Activated CD8-positive, alpha-beta memory T cell treated with anti-CD3 and anti-CD28 coated beads, Interleukin-2, amount 50 U/mL, for 24 hours (primary cell): ENCODE data around the gene AHRR.
"Not testable (repeated sequence)": the region's sequence is repeated elsewhere in the genome, so short reads cannot be mapped to it uniquely, and the experiment has no call there.

Source experiments
- DNase-seq: peaks from one replicate; pipeline ENCODE4 v3.0.0-alpha.2; 2020; ENCODE audit errors: extremely low read depth

AHRR gene

DNA sequence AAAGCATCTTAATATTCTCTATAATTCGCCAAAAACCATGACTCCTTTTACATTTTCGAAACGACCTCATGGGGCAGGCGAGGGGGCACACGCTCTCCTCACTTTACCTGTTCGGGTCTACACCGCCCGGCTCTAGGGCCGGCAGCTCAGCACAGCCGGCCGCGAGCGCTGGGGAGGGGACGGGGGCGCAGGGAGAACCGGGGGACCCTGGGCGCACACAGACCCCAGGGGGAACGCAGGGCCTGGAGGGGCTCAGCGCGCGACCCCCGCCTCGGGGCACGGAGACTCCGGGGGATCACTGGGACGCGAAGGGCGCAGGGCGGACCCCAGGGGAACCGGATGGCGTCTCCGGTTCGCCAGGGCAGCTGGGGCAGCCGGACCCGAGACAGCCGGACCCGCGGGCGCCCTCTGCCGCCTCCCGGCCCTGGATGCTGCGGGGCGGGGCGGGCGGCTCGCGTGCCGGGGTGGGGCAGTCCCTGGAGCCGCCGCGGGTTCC is at the start of gene AHRR:
TSS of gene AHRR (plus strand) at position 485 of the 496 bp plus-strand sequence. CDS start 22,189 bp downstream, outside the sequence.
- DNase-seq: no peak

GRCh38 chr5:271828-272167 is 49.7 kb upstream of the AHRR start:
- not testable (repeated sequence) for DNase-seq

- DNase-seq: not testable (repeated sequence)
Observed at GRCh38 chr5:273091-273490, 48.4 kb upstream of the AHRR start.

GRCh38 chr5:273491-273890 is 48.0 kb upstream of the AHRR start:
- not testable (repeated sequence) for DNase-seq

DNA sequence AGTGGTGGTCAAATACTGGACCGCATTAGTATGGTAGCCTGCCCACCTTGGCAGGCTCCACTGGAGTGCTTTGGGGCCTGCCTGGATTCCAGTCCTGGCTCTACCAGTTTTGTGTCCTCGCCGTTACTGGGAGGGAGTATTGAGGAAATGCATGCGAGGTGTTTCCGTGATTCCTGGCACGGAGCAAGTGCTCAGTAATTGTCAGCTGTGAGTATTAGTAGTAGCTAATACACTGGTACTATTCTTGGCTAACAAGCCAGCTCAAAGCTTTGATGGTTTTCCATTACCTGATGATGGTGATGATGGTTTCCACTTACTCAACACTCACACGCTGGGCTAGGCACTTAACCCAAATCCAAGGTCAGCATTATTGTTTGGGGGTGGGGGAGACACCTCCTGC is 47.2 kb upstream of the AHRR start:
- DNase-seq: not testable (repeated sequence)

DNA sequence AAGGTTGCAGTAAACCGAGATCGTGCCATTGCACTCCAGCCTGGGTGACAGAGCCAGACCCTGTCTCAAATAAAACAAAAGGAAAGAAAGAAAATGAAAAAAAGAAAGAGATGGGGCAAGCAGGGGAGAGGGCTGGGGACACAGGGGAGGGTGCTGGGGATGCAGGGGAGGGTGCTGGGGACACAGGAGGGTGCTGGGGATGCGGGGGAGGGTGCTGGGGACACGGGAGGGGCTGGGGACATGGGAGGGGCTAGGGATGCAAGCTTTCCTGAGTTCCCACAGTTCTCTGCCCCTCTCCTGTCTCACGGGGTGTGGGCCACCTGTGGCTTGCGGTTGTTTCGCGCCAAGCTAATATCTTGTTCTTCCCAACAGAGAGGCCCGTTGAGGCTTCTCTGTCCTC is 42.9 kb upstream of the AHRR start:
- no peak for DNase-seq

- DNase-seq: not testable (repeated sequence)
Observed at GRCh38 chr5:279051-279665, 42.4 kb upstream of the AHRR start.

GRCh38 chr5:285991-286557 is 35.4 kb upstream of the AHRR start:
- no peak for DNase-seq

DNA sequence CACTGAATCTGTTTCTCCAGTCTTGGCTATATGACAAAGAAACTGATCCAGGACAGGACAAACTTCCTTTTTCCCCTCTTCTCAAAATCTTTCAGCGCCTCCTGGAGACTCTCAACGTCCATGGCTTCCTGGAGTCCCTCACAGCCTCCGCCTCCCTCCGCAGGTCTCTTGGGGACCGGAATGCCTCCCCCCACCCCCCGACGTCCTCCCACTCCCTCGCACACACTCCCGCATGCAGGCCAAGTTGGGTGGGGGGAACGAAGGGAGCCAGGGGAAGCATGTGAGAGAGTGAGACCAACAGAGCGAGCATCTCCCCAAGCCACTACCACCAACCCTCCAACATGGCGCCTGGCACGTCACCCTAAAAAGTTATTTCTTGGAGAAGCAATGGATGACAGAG is 31.3 kb upstream of the AHRR start:
- DNase-seq: not testable (repeated sequence)

GRCh38 chr5:291345-291744 is 30.2 kb upstream of the AHRR start:
- DNase-seq: not testable (repeated sequence)

DNA sequence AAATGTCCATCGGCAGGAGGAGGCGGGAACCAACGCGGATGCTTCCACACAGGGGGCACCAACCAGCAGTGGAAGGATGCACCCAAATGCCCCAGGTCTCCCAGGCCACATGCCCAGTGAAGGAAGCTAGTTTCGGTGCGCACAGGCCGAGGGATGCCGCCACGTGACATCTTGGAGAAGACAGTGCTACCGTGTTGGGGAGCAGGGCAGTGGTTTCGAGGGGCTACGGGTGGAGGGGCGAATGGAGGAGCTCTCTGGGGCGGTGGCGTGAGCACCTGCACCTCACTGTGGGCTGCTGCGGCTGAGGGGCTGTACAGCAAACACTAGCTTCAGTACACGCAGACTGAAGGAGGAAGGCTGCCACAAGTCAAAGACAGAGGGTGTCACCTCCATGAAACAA is 26.7 kb upstream of the AHRR start:
- DNase-seq: not testable (repeated sequence)

GRCh38 chr5:296207-296606 is 25.3 kb upstream of the AHRR start:
- DNase-seq: not testable (repeated sequence)

- DNase-seq: not testable (repeated sequence)
Observed at GRCh38 chr5:296954-297353, 24.6 kb upstream of the AHRR start.

GRCh38 chr5:297448-297847 is 24.1 kb upstream of the AHRR start:
- DNase-seq: not testable (repeated sequence)

DNA sequence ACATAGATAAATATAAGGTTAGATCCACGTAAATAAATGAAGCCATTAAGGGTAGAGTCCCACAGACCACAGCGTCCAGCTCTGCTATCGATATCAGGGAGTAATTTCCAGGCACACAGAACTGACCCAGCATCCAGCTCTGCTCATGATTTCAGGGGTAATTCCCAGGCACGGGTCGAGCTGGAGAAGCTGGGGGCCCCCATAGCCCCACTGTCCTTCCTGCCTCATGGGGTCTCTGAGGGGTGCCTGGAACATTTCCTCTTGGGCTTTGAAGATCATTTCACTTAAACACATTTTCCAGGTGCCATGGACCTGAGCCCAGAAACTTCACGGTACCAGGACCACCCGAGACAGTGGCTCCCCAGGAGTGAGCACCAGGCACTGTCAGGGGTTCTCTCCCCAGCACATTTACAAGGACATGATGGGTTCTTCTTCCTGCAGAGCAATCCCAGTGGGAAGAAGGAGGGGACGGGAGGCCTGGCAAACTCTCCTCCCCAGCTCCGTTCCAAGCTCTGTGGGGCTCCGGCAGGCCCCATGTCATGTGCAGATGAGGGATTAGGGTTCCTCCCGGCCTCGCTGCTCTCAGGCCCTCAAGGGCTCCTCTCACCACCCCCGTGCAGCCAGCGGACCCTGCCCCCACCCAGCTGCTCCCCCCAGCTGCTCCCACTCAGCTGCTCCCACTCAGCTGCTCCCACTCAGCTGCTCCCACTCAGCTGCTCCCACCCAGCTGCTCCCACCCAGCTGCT is 23.4 kb upstream of the AHRR start:
- DNase-seq: not testable (repeated sequence)

DNA sequence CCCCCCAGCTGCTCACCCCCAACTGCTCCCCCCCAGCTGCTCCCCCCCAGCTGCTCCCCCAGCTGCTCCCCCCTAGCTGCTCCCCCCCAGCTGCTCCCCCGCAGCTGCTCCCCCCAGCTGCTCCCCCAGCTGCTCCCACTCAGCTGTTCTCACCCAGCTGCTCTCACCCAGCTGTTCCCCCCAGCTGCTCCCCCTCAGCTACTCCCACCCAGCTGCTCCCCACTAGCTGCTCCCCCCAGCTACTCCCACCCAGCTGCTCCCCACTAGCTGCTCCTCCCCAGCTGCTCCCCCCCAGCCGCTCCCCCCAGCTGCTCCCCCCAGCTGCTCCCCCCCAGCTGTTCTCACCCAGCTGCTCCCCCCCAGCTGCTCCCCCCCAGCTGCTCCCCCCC is 22.8 kb upstream of the AHRR start:
- DNase-seq: no peak

DNA sequence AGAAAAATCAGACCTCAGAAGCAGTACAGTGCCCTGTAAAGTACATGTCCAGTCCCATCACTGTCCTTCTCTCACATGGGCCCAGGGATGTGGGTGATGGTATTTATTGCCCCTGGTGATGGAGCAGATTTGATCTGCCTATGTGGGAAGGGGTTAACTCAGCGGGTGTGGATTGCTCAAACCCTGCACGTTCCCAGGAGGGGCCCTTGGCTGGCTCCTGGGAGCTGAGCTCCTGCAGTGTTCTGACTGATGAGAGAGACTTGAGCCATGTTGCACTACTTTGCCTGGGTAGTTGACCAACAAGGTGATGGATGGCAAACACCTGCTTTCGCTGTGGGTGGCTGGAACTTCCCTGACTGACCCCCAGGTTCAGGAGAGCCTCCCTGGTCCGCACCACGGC is 21.6 kb upstream of the AHRR start:
- DNase-seq: not testable (repeated sequence)

DNA sequence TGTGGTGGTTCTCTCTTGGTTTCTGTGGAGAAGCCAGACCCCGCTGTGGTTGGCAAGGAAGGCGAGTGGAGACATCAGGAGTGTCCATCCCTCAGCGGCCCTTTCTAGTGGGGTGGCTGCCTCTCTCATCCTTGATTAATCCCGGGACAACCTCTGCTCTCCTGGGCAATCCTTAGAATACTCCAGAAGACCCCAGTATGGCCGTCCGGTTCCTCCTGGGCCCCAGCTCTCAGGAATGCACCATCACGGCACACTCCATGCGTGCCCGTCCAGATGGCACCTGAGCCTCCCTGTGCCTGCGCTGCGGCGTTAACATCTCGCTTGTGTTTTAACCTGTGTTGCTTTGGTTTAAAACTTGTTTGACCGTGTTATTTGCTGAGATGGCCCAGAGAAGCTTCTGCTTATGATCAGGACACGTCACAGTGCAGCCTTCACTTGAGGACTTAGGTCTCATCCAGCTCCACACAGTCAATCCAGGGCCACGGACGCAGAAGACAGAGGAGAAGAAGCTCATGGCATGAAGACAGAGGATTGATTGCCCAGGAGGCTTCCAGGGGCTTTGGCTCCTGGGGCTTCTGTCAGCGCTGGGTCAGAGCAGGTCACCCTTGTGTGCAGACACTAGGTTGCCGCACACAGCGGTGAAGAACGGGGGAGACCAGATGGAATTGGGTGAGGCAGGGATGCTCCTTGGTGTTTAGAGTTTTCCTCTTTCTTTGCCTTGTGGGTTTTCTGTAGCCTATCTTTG is 20.7 kb upstream of the AHRR start:
- DNase-seq: not testable (repeated sequence)

DNA sequence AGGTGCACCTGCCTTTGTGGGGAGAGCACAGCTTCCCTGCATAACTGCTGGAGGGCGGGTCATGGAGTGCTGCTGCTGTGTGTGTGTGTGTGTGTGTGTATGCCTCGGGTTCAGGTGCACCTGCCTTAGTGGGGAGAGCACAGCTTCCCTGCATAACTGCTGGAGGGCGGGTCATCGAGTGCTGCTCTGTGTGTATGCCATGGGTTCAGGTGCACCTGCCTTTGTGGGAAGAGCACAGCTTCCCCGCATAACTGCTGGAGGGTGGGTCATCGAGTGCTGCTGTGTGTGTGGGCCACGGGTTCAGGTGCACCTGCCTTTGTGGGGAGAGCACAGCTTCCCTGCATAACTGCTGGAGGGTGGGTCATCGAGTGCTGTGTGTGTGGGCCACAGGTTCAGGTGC is 19.1 kb upstream of the AHRR start:
- DNase-seq: not testable (repeated sequence)

DNA sequence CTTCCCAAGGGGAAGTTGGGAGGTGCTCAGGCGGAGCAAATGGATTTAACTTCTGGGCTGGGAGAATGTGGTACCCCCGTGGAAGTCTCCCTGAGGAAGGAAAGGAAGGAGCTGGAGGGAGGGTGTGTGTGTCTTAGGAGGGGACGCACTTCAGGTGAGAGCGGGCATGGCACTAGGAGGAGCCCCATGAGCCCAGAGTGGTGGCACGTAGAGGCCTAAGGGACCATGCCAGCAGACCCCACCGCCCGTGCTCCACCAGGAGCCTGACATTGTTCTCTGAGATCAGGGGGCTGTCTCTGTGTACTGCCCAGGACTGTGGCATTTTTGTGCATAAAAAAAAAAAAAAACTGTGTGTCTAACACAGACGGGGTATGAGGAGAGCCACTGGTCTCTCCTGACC is 18.5 kb upstream of the AHRR start:
- no peak for DNase-seq

GRCh38 chr5:303741-304140 is 17.8 kb upstream of the AHRR start:
- not testable (repeated sequence) for DNase-seq

GRCh38 chr5:305050-305449 is 16.5 kb upstream of the AHRR start:
- DNase-seq: no peak
